H1 (cell line): ENCODE data around the gene TOB2.

Source experiments
- BRCA1 ChIP-seq: IDR thresholded peaks from 2 replicates; pipeline ENCODE4 v1.6.1; 2012; ENCODE audit warnings: low read depth, low read length, improper control_type of control experiment
- CEBPB ChIP-seq: IDR thresholded peaks from 2 replicates; pipeline ENCODE4 v1.6.1; 2012; ENCODE audit warnings: low read depth, low read length
- CHD2 ChIP-seq: IDR thresholded peaks from 2 replicates; pipeline ENCODE4 v1.6.1; 2012; ENCODE audit warnings: low read length, improper control_type of control experiment
- CTCF ChIP-seq, 3 experiments: IDR thresholded peaks; 1 replicate in 2 of 3; 2 replicates in 1 of 3; pipeline versions ENCODE4 v1.5.1 to v1.6.1; 2011; ENCODE audit warnings: low read length in 3 of 3, mild to moderate bottlenecking in 3 of 3, inconsistent platforms in 2 of 3, low read depth in 1 of 3, moderate library complexity in 1 of 3; ENCODE audit not compliant: insufficient read depth in 1 of 3; ENCODE audit errors: control extremely low read depth in 1 of 3
- E2F6 ChIP-seq: IDR thresholded peaks from 2 replicates; pipeline ENCODE4 v1.6.1; 2012; ENCODE audit warnings: inconsistent platforms
- EP300 ChIP-seq, 2 experiments: IDR thresholded peaks; 1 replicate in 1 of 2; 2 replicates in 1 of 2; pipeline ENCODE4 v1.6.1; 2011 to 2012; ENCODE audit warnings: low read depth in 2 of 2, low read length in 2 of 2, mild to moderate bottlenecking in 2 of 2, borderline replicate concordance in 1 of 2, inconsistent platforms in 1 of 2, moderate library complexity in 1 of 2
- EZH2 ChIP-seq: fragments of 200-600 bp; sonication (generic); IDR thresholded peaks from 2 replicates; pipeline ENCODE4 v1.7.1; 2012; ENCODE audit warnings: low read depth, mild to moderate bottlenecking, moderate library complexity, low read length, inconsistent platforms; ENCODE audit not compliant: severe bottlenecking
- POLR2A ChIP-seq, 2 experiments: IDR thresholded peaks; 1 replicate in 1 of 2; 2 replicates in 1 of 2; pipeline ENCODE4 v1.6.1; 2011; ENCODE audit warnings: low read depth in 2 of 2, low read length in 2 of 2, mild to moderate bottlenecking in 2 of 2; ENCODE audit errors: control extremely low read depth in 1 of 2
- POLR2AphosphoS5 ChIP-seq: IDR thresholded peaks from 2 replicates; pipeline ENCODE4 v1.6.1; 2011; ENCODE audit warnings: low read depth, low read length
- RNF2 ChIP-seq: fragments of 200-900, 300-1000 bp; sonication (generic); IDR thresholded peaks from 2 replicates; pipeline ENCODE4 v1.7.1; 2016; ENCODE audit warnings: borderline replicate concordance, low read depth, mild to moderate bottlenecking, antibody characterized with exemption, low read length; ENCODE audit not compliant: poor library complexity, severe bottlenecking; ENCODE audit errors: missing control alignments
- SP2 ChIP-seq: IDR thresholded peaks from 2 replicates; pipeline ENCODE4 v1.6.1; 2012; ENCODE audit warnings: mild to moderate bottlenecking, low read length, inconsistent platforms
- TBP ChIP-seq: IDR thresholded peaks from 2 replicates; pipeline ENCODE4 v1.6.1; 2011; ENCODE audit warnings: low read depth, low read length, improper control_type of control experiment
- TCF12 ChIP-seq: IDR thresholded peaks from 2 replicates; pipeline ENCODE4 v1.6.1; 2011; ENCODE audit warnings: low read depth, mild to moderate bottlenecking, low read length
- YY1 ChIP-seq: IDR thresholded peaks from 2 replicates; pipeline ENCODE4 v1.6.1; 2011; ENCODE audit warnings: low read depth, mild to moderate bottlenecking, low read length

DNA sequence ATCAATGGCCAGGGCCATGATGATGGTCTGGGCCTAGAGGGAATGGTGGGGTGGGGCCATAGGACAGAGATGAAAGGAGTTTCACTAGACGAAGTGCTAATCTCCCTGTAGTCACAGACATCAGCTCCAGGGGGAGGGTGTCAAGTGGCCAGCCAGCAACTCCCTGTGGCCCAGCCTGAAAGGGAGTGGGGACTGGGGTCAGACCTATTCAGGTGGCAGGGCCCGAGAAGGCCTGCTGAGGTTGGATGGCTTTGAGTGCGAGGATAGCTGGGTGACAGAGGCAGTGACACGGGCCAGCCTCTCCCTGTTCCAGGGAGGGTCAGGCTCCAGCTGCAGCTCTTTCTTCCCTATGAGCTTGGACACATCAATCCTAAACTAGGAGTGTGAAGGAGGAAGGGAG lies 11.0 kb downstream of the TOB2 start:
- TF ChIP-seq SP2 = no peak
- no peak for TF ChIP-seq EP300 (IDR thresholded peaks at IDR 0.05; ENCODE audit: borderline replicate concordance in 1 of 2, low read depth in 2 of 2, low read length in 2 of 2)
- TF ChIP-seq CTCF (IDR thresholded peaks at IDR 0.05; ENCODE audit: control extremely low read depth in 1 of 3, insufficient read depth in 1 of 3, low read depth in 1 of 3, low read length in 3 of 3) = no peak
- no peak for TF ChIP-seq RNF2
- TF ChIP-seq E2F6 = no peak
- no peak for TF ChIP-seq POLR2AphosphoS5
- TF ChIP-seq EZH2 = no peak
- TF ChIP-seq CHD2 = no peak
- TF ChIP-seq BRCA1 = no peak
- no peak for TF ChIP-seq TCF12
- TF ChIP-seq CEBPB = no peak
- no peak for TF ChIP-seq YY1
- TF ChIP-seq POLR2A (IDR thresholded peaks at IDR 0.05; ENCODE audit: control extremely low read depth in 1 of 2, low read depth in 2 of 2, low read length in 2 of 2) = no peak
- no peak for TF ChIP-seq TBP
